Measurements from ENCODE around the gene PRKAA1. TPM values are rescaled to one million over a fixed set of nuclear protein-coding genes. Genes with fewer than 3 reads are reported as not detected.

Gene PRKAA1
- total RNA-seq, 1 experiment from 2014 or later: 28.8 TPM

DNA sequence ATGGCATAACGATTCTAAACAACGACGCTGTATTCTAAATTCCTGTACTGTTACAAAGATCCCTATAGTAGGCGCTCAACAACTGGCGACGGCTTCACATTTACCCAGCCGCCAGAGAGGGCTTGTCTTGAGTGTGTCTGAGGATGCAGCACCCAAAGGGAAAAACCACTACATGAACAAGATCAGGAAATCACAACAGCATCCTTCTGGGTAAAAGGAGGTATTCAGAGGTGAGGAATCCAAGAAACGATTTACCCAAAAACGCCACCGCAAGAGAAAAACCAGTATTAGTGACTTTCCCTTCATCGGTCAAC lies 43.1 kb downstream of the PRKAA1 start:
- H3K27me3 ChIP-seq (ENCODE audit: insufficient read depth, low read length): no peaks in the 10 kb centered on the region
- no peak overlapping the region for H3K23ac ChIP-seq (ENCODE audit: insufficient read length, low read depth, low read length)
- H3K23me2 ChIP-seq (ENCODE audit: insufficient read length, low read depth, low read length, poor library complexity, severe bottlenecking): no peaks in the 10 kb centered on the region
- no peak overlapping the region for H3K56ac ChIP-seq (ENCODE audit: insufficient read length, low read depth, low read length)
- no peak overlapping the region for H2AK5ac ChIP-seq (ENCODE audit: insufficient read length, low read length)
- no peaks in the 10 kb centered on the region; the same call in 1 of the 2 replicates for H3K79me2 ChIP-seq (ENCODE audit: insufficient read depth, low read length)
- peak; percentile 59 for DNase-seq
- no peaks in the 10 kb centered on the region for H3K4me1 ChIP-seq (ENCODE audit: insufficient read depth, low read length)
- TF ChIP-seq, protein P1, sequence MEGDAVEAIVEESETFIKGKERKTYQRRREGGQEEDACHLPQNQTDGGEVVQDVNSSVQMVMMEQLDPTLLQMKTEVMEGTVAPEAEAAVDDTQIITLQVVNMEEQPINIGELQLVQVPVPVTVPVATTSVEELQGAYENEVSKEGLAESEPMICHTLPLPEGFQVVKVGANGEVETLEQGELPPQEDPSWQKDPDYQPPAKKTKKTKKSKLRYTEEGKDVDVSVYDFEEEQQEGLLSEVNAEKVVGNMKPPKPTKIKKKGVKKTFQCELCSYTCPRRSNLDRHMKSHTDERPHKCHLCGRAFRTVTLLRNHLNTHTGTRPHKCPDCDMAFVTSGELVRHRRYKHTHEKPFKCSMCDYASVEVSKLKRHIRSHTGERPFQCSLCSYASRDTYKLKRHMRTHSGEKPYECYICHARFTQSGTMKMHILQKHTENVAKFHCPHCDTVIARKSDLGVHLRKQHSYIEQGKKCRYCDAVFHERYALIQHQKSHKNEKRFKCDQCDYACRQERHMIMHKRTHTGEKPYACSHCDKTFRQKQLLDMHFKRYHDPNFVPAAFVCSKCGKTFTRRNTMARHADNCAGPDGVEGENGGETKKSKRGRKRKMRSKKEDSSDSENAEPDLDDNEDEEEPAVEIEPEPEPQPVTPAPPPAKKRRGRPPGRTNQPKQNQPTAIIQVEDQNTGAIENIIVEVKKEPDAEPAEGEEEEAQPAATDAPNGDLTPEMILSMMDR (conservative IDR thresholded peaks at IDR 0.05): peak; percentile 65
- no peak overlapping the region for H2BK12ac ChIP-seq (ENCODE audit: insufficient read length, low read depth, low read length)
- no peak overlapping the region for H2BK120ac ChIP-seq (ENCODE audit: low read depth, low read length, poor library complexity, severe bottlenecking)
- no peak overlapping the region for H4K5ac ChIP-seq (ENCODE audit: insufficient read length, low read depth, low read length)
- H3K9me3 ChIP-seq (ENCODE audit: control insufficient read depth, low read depth, low read length): no peaks in the 10 kb centered on the region
- H3K4me1 Mint-ChIP-seq: no peaks in the 10 kb centered on the region
- no peak overlapping the region for H2BK15ac ChIP-seq (ENCODE audit: low read depth, low read length)
- H3K79me1 ChIP-seq (ENCODE audit: insufficient read depth, low read depth, low read length, poor library complexity, severe bottlenecking): no peaks in the 10 kb centered on the region
- no peaks in the 10 kb centered on the region; a peak in 1 of 5 replicates for H3K9me3 Mint-ChIP-seq
- peak overlapping the region; percentile 40 for H3K18ac ChIP-seq (ENCODE audit: insufficient read length, low read depth, low read length)
- no peaks in the 10 kb centered on the region for H3K27me3 Mint-ChIP-seq (ENCODE audit: low read depth)
- H3K27ac ChIP-seq (ENCODE audit: insufficient read length, low read depth, low read length): no peak overlapping the region
- peak overlapping the region; percentile 59 for H3K9ac ChIP-seq (ENCODE audit: extremely low read depth, insufficient read length, low read length)
- H3T11ph ChIP-seq (ENCODE audit: low read length): no peak overlapping the region
- H2AFZ ChIP-seq (ENCODE audit: low read length): no peak overlapping the region
- no peak overlapping the region for H3K4ac ChIP-seq (ENCODE audit: low read depth, low read length)
- no peak overlapping the region for H4K8ac ChIP-seq (replicated peaks; ENCODE audit: insufficient read length, low read depth, low read length)
- no peak overlapping the region for H3K27ac Mint-ChIP-seq
- H4K91ac ChIP-seq (ENCODE audit: insufficient read length, low read depth, low read length): no peak overlapping the region
- WGBS (ENCODE audit: extremely low coverage, insufficient read length, low lambda C conversion rate): no CpG with 5 or more reads among the region's 11 CpGs
- H2BK5ac ChIP-seq (ENCODE audit: insufficient read length, low read length): no peak overlapping the region
- peaks cover 0 to 8% (median 5%) of the 10 kb centered on the region in 3 experiments; a peak in 3 of 7 replicates for H3K36me3 Mint-ChIP-seq (ENCODE audit: insufficient read depth in 1 of 3, low read depth in 3 of 3)
- H3K4me2 ChIP-seq (ENCODE audit: insufficient read depth, insufficient read length, low read length): peak overlapping the region; percentile 93
- no peak overlapping the region for H3K14ac ChIP-seq (ENCODE audit: insufficient read depth, low read length)
- H2BK20ac ChIP-seq (ENCODE audit: low read depth, low read length, poor library complexity, severe bottlenecking): no peak overlapping the region
- no peak overlapping the region for H3K4me3 Mint-ChIP-seq
- H4K20me1 ChIP-seq (ENCODE audit: control insufficient read depth, insufficient read depth, insufficient read length): no peaks in the 10 kb centered on the region
